22Rv1 (cell line): ENCODE data around the gene NBEAL1.

ENCODE experiments used
- ZFX ChIP-seq: fragments of 450-650 bp; IDR thresholded peaks from 2 replicates; pipeline ENCODE4 v1.6.1; 2017; ENCODE audit warnings: antibody characterized with exemption, borderline replicate concordance
- TF ChIP-seq, protein P1 (sequence below): fragments of 450-650 bp; IDR thresholded peaks from 2 replicates; pipeline ENCODE4 v1.5.1; 2017; ENCODE audit warnings: mild to moderate bottlenecking

DNA sequence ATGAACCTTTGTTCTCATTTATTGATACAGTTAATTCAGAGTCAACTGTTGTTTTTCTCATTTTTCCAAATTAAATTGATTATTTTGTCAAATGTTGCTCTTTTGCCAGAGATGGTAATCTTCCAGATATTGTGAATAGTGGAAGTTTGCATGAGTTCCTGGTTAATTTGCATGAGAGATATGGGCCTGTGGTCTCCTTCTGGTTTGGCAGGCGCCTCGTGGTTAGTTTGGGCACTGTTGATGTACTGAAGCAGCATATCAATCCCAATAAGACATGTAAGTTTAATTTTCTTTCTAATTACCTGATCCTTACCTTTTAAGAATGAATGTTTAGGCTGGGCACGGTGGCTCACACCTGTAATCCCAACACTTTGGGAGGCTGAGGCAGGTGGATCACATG, 232.0 kb downstream of the NBEAL1 start:
- TF ChIP-seq, protein P1, sequence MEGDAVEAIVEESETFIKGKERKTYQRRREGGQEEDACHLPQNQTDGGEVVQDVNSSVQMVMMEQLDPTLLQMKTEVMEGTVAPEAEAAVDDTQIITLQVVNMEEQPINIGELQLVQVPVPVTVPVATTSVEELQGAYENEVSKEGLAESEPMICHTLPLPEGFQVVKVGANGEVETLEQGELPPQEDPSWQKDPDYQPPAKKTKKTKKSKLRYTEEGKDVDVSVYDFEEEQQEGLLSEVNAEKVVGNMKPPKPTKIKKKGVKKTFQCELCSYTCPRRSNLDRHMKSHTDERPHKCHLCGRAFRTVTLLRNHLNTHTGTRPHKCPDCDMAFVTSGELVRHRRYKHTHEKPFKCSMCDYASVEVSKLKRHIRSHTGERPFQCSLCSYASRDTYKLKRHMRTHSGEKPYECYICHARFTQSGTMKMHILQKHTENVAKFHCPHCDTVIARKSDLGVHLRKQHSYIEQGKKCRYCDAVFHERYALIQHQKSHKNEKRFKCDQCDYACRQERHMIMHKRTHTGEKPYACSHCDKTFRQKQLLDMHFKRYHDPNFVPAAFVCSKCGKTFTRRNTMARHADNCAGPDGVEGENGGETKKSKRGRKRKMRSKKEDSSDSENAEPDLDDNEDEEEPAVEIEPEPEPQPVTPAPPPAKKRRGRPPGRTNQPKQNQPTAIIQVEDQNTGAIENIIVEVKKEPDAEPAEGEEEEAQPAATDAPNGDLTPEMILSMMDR: no peak
- TF ChIP-seq ZFX: no peak
